Measurements from ENCODE around the gene LIN7B. TPM values are rescaled to one million over a fixed set of nuclear protein-coding genes. Genes with fewer than 3 reads are reported as not detected.
A peak's percentile ranks its signal among the peaks of the same experiment; 100 is the strongest.

The LIN7B gene
- total RNA-seq, 4 donors from 2014 or later = 20.0 to 39.8 (median 32.3) TPM

- no peak for DNase-seq (ENCODE audit: low spot score in 2 of 2)
- TF ChIP-seq POLR2AphosphoS5 (IDR thresholded peaks at IDR 0.05) (no peak), POLR2A (IDR thresholded peaks at IDR 0.05) (no peak), CTCF (IDR thresholded peaks at IDR 0.05) (no peak), EP300 (IDR thresholded peaks at IDR 0.05) (no peak)
- Histone ChIP-seq H3K27ac (no peak overlapping the region), H3K36me3 (peaks cover 37% of the 10 kb centered on the region), H3K27me3 (no peaks in the 10 kb centered on the region), H3K4me1 (peaks cover 30% of the 10 kb centered on the region), H3K9me3 (no peaks in the 10 kb centered on the region), H3K4me3 (no peak overlapping the region)
- 33% methylated on average over 3 of the region's 3 CpGs for WGBS
Measured at GRCh38 chr19:49110567-49110966, 3.6 kb upstream of the LIN7B start.

- 79% methylated on average over 11 of the region's 11 CpGs for WGBS
- Histone ChIP-seq H3K36me3 (peaks cover 28% of the 10 kb centered on the region), H3K27me3 (no peaks in the 10 kb centered on the region), H3K4me1 (peaks cover 32% of the 10 kb centered on the region), H3K27ac (no peak overlapping the region), H3K4me3 (no peak overlapping the region), H3K9me3 (no peaks in the 10 kb centered on the region)
- no peak for DNase-seq (ENCODE audit: low spot score in 2 of 2)
- TF ChIP-seq POLR2AphosphoS5 (IDR thresholded peaks at IDR 0.05) (no peak), CTCF (IDR thresholded peaks at IDR 0.05) (no peak), EP300 (IDR thresholded peaks at IDR 0.05) (no peak), POLR2A (IDR thresholded peaks at IDR 0.05) (no peak)
Measured at GRCh38 chr19:49111218-49111998, 2.8 kb upstream of the LIN7B start.

GRCh38 chr19:49114630-49115363 is 627 bp downstream of the LIN7B start:
- H3K27ac ChIP-seq = peak overlapping the region; percentile 81
- no peaks in the 10 kb centered on the region for H3K9me3 ChIP-seq
- 24% methylated on average over 19 of the region's 68 CpGs for WGBS
- H3K27me3 ChIP-seq = no peaks in the 10 kb centered on the region
- H3K36me3 ChIP-seq = no peaks in the 10 kb centered on the region
- no peak for TF ChIP-seq POLR2AphosphoS5 (IDR thresholded peaks at IDR 0.05)
- no peak for TF ChIP-seq EP300 (IDR thresholded peaks at IDR 0.05)
- TF ChIP-seq CTCF (IDR thresholded peaks at IDR 0.05) = no peak
- H3K4me3 ChIP-seq = peak overlapping the region; percentile 91
- peaks cover 56% of the 10 kb centered on the region for H3K4me1 ChIP-seq
- DNase-seq (ENCODE audit: low spot score in 2 of 2) = no peak

- Histone ChIP-seq H3K36me3 (no peaks in the 10 kb centered on the region), H3K27me3 (no peaks in the 10 kb centered on the region), H3K27ac (no peak overlapping the region), H3K4me3 (no peak overlapping the region), H3K4me1 (peaks cover 55% of the 10 kb centered on the region), H3K9me3 (no peaks in the 10 kb centered on the region)
- TF ChIP-seq POLR2AphosphoS5 (IDR thresholded peaks at IDR 0.05) = no peak
- no peak for TF ChIP-seq EP300 (IDR thresholded peaks at IDR 0.05)
- TF ChIP-seq CTCF (IDR thresholded peaks at IDR 0.05) = no peak
- no peak for TF ChIP-seq POLR2A (IDR thresholded peaks at IDR 0.05)
- no peak for DNase-seq (ENCODE audit: low spot score in 2 of 2)
- WGBS = 61% methylated on average over 1 of the region's 1 CpG
Measured at GRCh38 chr19:49116544-49116943, 2.4 kb downstream of the LIN7B start.

Data from suprapubic skin (tissue), 4 donors.